AG04449 (cell line): ENCODE results near the gene SCN5A.
"Not testable (repeated sequence)": the region's sequence is repeated elsewhere in the genome, so short reads cannot be mapped to it uniquely, and the experiment has no call there.

ENCODE experiments used
- CTCF ChIA-PET: fragments of 350-600 bp; formaldehyde crosslinking; extraction: SDS; loops from one replicate; lab custom pipeline; 2021; ENCODE audit warnings: antibody characterized with exemption; lab: Yijun Ruan, JAX
- POLR2A ChIA-PET: fragments of 400-600, 350-600 bp; formaldehyde crosslinking; extraction: SDS; loops from one replicate; lab custom pipeline; 2020; ENCODE audit warnings: antibody characterized with exemption, inconsistent platforms; lab: Yijun Ruan, JAX
- DNase-seq: peaks from one replicate; pipeline ENCODE4 v3.0.0-alpha.2; 2010; ENCODE audit warnings: low read depth, low spot score
- H3K4me3 ChIP-seq: 2 replicates; pipeline ENCODE4 v1.5.1; 2011; ENCODE audit warnings: low read depth, mild to moderate bottlenecking, control low read depth, low read length
- TF ChIP-seq, protein P1 (sequence below): IDR thresholded peaks from one replicate; pipeline ENCODE4 v1.5.1; 2011; ENCODE audit warnings: mild to moderate bottlenecking, moderate library complexity, low read length, control low read depth, inconsistent platforms; ENCODE audit not compliant: insufficient read depth; ENCODE audit errors: missing control alignments

The SCN5A gene

DNA sequence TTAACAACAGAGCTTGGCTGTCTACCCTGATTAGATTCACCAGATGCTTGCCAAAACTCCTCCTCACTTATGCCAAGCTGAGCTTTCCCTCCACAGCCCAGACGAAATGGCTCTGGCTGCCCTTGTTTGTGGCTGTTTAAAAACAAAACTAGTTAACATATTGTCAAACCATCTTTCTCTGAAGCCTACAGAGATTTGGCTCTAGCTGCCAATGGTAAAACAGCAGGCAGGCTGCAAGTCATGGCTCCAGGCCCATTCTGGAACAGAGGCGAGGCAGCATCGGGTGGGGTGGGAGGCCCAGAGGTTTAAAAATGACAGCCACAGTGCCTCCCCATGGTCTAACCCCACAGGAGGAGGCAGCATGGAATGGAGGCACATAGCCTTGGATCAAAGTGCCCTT lies 75.9 kb downstream of the SCN5A start:
- POLR2A ChIA-PET: no interaction called here

GRCh38 chr3:38573111-38573510 lies 76.4 kb downstream of the SCN5A start:
- H3K4me3 ChIP-seq: no peak overlapping the region
- TF ChIP-seq, protein P1, sequence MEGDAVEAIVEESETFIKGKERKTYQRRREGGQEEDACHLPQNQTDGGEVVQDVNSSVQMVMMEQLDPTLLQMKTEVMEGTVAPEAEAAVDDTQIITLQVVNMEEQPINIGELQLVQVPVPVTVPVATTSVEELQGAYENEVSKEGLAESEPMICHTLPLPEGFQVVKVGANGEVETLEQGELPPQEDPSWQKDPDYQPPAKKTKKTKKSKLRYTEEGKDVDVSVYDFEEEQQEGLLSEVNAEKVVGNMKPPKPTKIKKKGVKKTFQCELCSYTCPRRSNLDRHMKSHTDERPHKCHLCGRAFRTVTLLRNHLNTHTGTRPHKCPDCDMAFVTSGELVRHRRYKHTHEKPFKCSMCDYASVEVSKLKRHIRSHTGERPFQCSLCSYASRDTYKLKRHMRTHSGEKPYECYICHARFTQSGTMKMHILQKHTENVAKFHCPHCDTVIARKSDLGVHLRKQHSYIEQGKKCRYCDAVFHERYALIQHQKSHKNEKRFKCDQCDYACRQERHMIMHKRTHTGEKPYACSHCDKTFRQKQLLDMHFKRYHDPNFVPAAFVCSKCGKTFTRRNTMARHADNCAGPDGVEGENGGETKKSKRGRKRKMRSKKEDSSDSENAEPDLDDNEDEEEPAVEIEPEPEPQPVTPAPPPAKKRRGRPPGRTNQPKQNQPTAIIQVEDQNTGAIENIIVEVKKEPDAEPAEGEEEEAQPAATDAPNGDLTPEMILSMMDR: no peak
- DNase-seq: no peak
- ChIA-PET CTCF (no interaction called here), POLR2A (no interaction called here)

More for the DNA sequence above, 75.9 kb downstream of the SCN5A start:
- CTCF ChIA-PET: no interaction called here
- H3K4me3 ChIP-seq: no peak overlapping the region
- TF ChIP-seq, protein P1: no peak
- no peak for DNase-seq

DNA sequence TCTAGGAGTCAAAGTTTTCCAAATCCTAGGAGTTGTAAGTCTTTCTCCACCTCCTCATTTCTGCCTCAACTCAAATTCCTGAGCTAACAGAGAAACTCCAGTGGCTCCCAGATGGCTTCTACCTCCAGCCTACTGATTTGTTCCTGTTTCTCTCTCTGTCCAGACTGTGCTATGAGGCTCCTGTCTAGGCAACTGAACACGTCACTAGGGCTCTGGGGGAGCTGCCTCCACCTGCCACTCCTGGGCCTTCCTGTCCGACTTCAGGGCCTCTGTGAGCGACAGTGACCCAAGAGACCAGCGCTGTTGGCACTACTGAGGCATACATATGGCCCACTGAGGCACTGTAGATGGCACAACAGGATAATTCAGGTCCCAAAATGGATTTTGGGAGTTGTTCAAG lies 82.0 kb downstream of the SCN5A start:
- POLR2A ChIA-PET: no interaction called here
- CTCF ChIA-PET: no interaction called here
- DNase-seq: no peak
- H3K4me3 ChIP-seq: no peak overlapping the region
- TF ChIP-seq, protein P1: no peak

- CTCF ChIA-PET: not testable (repeated sequence)
Observed at GRCh38 chr3:38566794-38567193, 82.7 kb downstream of the SCN5A start.

GRCh38 chr3:38566215-38566528 lies 83.3 kb downstream of the SCN5A start:
- ChIA-PET CTCF (no interaction called here), POLR2A (no interaction called here)
- no peak overlapping the region for H3K4me3 ChIP-seq
- no peak for DNase-seq
- TF ChIP-seq, protein P1: no peak

More at GRCh38 chr3:38566794-38567193, 82.7 kb downstream of the SCN5A start:
- POLR2A ChIA-PET, DNase-seq, H3K4me3 ChIP-seq: not testable (repeated sequence)

GRCh38 chr3:38565339-38566214 lies 83.9 kb downstream of the SCN5A start:
- ChIA-PET CTCF (no interaction called here), POLR2A (no interaction called here)
- TF ChIP-seq, protein P1: no peak
- no peak for DNase-seq
- H3K4me3 ChIP-seq: no peak overlapping the region
